SK-N-SH (cell line): ENCODE data around the gene DOK1. TPM values are rescaled to one million over a fixed set of nuclear protein-coding genes. Genes with fewer than 3 reads are reported as not detected.
A peak's percentile ranks its signal among the peaks of the same experiment; 100 is the strongest.

Experiments
- CTCF ChIA-PET: fragments of 300-600, 350-600 bp; formaldehyde crosslinking; extraction: SDS; loops from one replicate; lab custom pipeline; 2021; lab: Yijun Ruan, JAX
- POLR2A ChIA-PET: fragments of 350-600 bp; sonication (Branson Sonifier 250); formaldehyde crosslinking; extraction: SDS; loops from one replicate; lab custom pipeline; 2020; ENCODE audit warnings: antibody characterized with exemption, inconsistent platforms; lab: Yijun Ruan, JAX
- DNase-seq: peaks from one replicate; pipeline ENCODE4 v3.0.0; 2012
- H2AFZ ChIP-seq: fragments of 200-600 bp; sonication (generic); 2 replicates; pipeline ENCODE4 v1.8.1; 2016; ENCODE audit warnings: antibody characterized with exemption, mild to moderate bottlenecking, low read depth
- H3F3A ChIP-seq: fragments of 200-600 bp; sonication (generic); replicated peaks from 2 replicates; pipeline ENCODE3; 2016; ENCODE audit warnings: antibody characterized with exemption, mild to moderate bottlenecking; ENCODE audit not compliant: insufficient read depth
- H3K27ac ChIP-seq, 2 experiments: fragments of 200-500 bp in 1 of 2; fragments of 200-600 bp in 1 of 2; sonication (Bioruptor generic) in 1 of 2; sonication (generic), shearing (Covaris generic) in 1 of 2; 2 replicates each; pipeline versions ENCODE4 v1.5.1 to v1.6.1; 2014 to 2016; ENCODE audit warnings: low read depth in 2 of 2, inconsistent platforms in 1 of 2, low read length in 1 of 2, mild to moderate bottlenecking in 1 of 2, mixed read lengths in 1 of 2
- H3K27me3 ChIP-seq: fragments of 200-600 bp; sonication (generic), shearing (Covaris generic); 2 replicates; pipeline ENCODE4 v1.6.1; 2016; ENCODE audit warnings: mixed run types; ENCODE audit not compliant: insufficient read depth
- H3K36me3 ChIP-seq, 2 experiments: fragments of 200-500 bp in 1 of 2; fragments of 200-600 bp in 1 of 2; sonication (Bioruptor generic) in 1 of 2; sonication (generic) in 1 of 2; replicated peaks in 1 of 2; 2 replicates each; pipeline versions ENCODE3 to v1.5.1; 2014 to 2016; ENCODE audit warnings: low read length in 1 of 2, mild to moderate bottlenecking in 1 of 2; ENCODE audit not compliant: insufficient read depth in 2 of 2, control insufficient read depth in 1 of 2
- H3K4me1 ChIP-seq, 2 experiments: fragments of 200-500 bp in 1 of 2; fragments of 200-600 bp in 1 of 2; sonication (Bioruptor generic) in 1 of 2; sonication (generic), shearing (Covaris generic) in 1 of 2; 2 replicates each; pipeline versions ENCODE4 v1.5.1 to v1.6.1; 2014 to 2016; ENCODE audit warnings: low read depth in 1 of 2, low read length in 1 of 2, mixed run types in 1 of 2; ENCODE audit not compliant: insufficient read depth in 2 of 2, control insufficient read depth in 1 of 2
- H3K4me2 ChIP-seq: fragments of 200-600 bp; sonication (generic), shearing (Covaris generic); 2 replicates; pipeline ENCODE4 v1.6.1; 2017; ENCODE audit warnings: mixed run types
- H3K4me3 ChIP-seq, 2 experiments: fragments of 200-500 bp in 1 of 2; fragments of 200-600 bp in 1 of 2; sonication (Bioruptor generic) in 1 of 2; sonication (generic), shearing (Covaris generic) in 1 of 2; 2 replicates each; pipeline versions ENCODE4 v1.5.1 to v1.8.1; 2014 to 2016; ENCODE audit warnings: low read depth in 2 of 2, inconsistent platforms in 1 of 2, low read length in 1 of 2, mild to moderate bottlenecking in 1 of 2, mixed read lengths in 1 of 2, moderate library complexity in 1 of 2
- H3K79me2 ChIP-seq: fragments of 200-600 bp; sonication (generic); 2 replicates; pipeline ENCODE4 v1.8.1; 2017; ENCODE audit warnings: mild to moderate bottlenecking; ENCODE audit not compliant: insufficient read depth
- H3K9ac ChIP-seq: fragments of 200-600 bp; sonication (generic); 2 replicates; pipeline ENCODE4 v1.6.1; 2017; ENCODE audit warnings: mixed run types
- H3K9me2 ChIP-seq: fragments of 200-600 bp; sonication (generic); 2 replicates; pipeline ENCODE4 v1.6.1; 2017; ENCODE audit warnings: mixed run types
- H3K9me3 ChIP-seq: fragments of 200-600 bp; sonication (generic); 2 replicates; pipeline ENCODE4 v1.6.1; 2017; ENCODE audit warnings: mixed run types, mild to moderate bottlenecking, moderate library complexity
- H4K20me1 ChIP-seq: fragments of 200-600 bp; sonication (generic); 2 replicates; pipeline ENCODE4 v1.6.1; 2017; ENCODE audit warnings: mild to moderate bottlenecking, mixed run types; ENCODE audit not compliant: insufficient read depth
- ELF1 ChIP-seq: IDR thresholded peaks from 2 replicates; pipeline ENCODE4 v1.4.0; 2012
- EP300 ChIP-seq, 2 experiments: IDR thresholded peaks; 2 replicates each; pipeline versions ENCODE4 v1.4.0 to v1.6.1; 2012; ENCODE audit warnings: borderline replicate concordance in 1 of 2, low read depth in 1 of 2, low read length in 1 of 2
- FOSL2 ChIP-seq: IDR thresholded peaks from 2 replicates; pipeline ENCODE4 v1.4.0; 2012; ENCODE audit warnings: low read depth, mild to moderate bottlenecking, moderate library complexity, borderline replicate concordance
- JUND ChIP-seq: IDR thresholded peaks from 2 replicates; pipeline ENCODE4 v1.4.0; 2012
- NRF1 ChIP-seq: IDR thresholded peaks from 2 replicates; pipeline ENCODE4 v1.6.1; 2012; ENCODE audit warnings: low read depth, mild to moderate bottlenecking, low read length
- POLR2AphosphoS5 ChIP-seq: IDR thresholded peaks from 2 replicates; pipeline ENCODE4 v1.6.1; 2012; ENCODE audit warnings: low read depth, low read length
- RCOR1 ChIP-seq: fragments of 150-350 bp; IDR thresholded peaks from 2 replicates; pipeline ENCODE4 v1.6.1; 2017; ENCODE audit warnings: antibody characterized with exemption, low read length
- RXRA ChIP-seq: IDR thresholded peaks from 2 replicates; pipeline ENCODE4 v1.4.0; 2012; ENCODE audit warnings: low read depth, mild to moderate bottlenecking, borderline replicate concordance
- TAF1 ChIP-seq: IDR thresholded peaks from 2 replicates; pipeline ENCODE4 v1.6.1; 2012; ENCODE audit warnings: low read depth, mild to moderate bottlenecking, low read length, moderate library complexity, borderline replicate concordance
- TCF12 ChIP-seq: IDR thresholded peaks from 2 replicates; pipeline ENCODE4 v1.4.0; 2012
- polyA plus RNA-seq, 3 experiments: library from polyadenylated mRNA; depleted of rRNA; stranded (reverse); fragments of >200 nt; gene quantifications; 2 replicates each; pipeline ENCODE4 v1.2.3, GENCODE V29; 2012
- TF ChIP-seq, protein P1 (sequence below): IDR thresholded peaks from 2 replicates; pipeline ENCODE4 v1.6.1; 2012; ENCODE audit warnings: mild to moderate bottlenecking, low read depth, low read length, moderate library complexity
- TF ChIP-seq, protein P2 (sequence below): IDR thresholded peaks from 2 replicates; pipeline ENCODE4; 2012
- TF ChIP-seq, protein P3 (sequence below): IDR thresholded peaks from 2 replicates; pipeline ENCODE4 v1.4.0; 2012; ENCODE audit warnings: low read depth
- TF ChIP-seq, protein P4 (sequence below): IDR thresholded peaks from 2 replicates; pipeline ENCODE4 v1.4.0; 2012; ENCODE audit warnings: low read depth, borderline replicate concordance

The DOK1 gene
- polyA plus RNA-seq, 1 of the 3 experiments (the other 2 are of a cell fraction): 25.3 TPM

DNA sequence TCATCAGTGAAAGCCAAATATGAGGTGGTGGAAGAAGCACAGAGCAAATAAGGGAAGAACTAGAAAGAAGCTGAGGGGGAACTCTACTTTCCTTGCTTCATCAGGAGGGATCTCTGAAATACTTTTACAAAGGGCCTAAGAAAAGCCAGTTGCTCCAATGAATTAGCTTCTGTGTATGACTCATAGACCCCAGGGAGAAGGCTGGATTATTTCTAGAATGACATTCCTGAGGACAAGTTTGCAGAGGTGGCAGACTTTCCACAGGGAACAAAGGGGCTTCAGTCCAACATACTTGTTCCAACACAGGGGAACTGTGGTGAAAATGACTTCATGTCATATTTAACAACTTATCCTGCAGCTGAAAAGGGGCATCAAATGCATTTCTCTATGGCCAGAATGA is 29.0 kb downstream of the DOK1 start:
- POLR2A ChIA-PET: no interaction called here
- Histone ChIP-seq H3F3A (peaks cover 26% of the 10 kb centered on the region), H3K9me3 (no peaks in the 10 kb centered on the region), H3K36me3 (no peaks in the 10 kb centered on the region), H3K27me3 (no peaks in the 10 kb centered on the region), H3K9ac (no peak overlapping the region), H3K4me3 (no peak overlapping the region), H3K9me2 (no peaks in the 10 kb centered on the region), H4K20me1 (no peaks in the 10 kb centered on the region), H3K27ac (peak overlapping the region; percentile 70 to 71), H3K79me2 (no peaks in the 10 kb centered on the region), H3K4me1 (peaks cover 4 to 13% of the 10 kb centered on the region in 2 experiments; a peak in 2 of 4 replicates), H2AFZ (no peak overlapping the region; the same call in 1 of the 2 replicates), H3K4me2 (peak overlapping the region; percentile 11; the same call in 1 of the 2 replicates)
- CTCF ChIA-PET: interaction anchor here (1.3 to 2.1 kb wide), 4 partner anchors 34 to 101 kb away, joined by 5 to 15 read pairs (median 6); partner anchors contain the start of genes AUP1, CCDC142, HTRA2 and PCGF1
- no peak for TF ChIP-seq NRF1
- TF ChIP-seq, protein P1, sequence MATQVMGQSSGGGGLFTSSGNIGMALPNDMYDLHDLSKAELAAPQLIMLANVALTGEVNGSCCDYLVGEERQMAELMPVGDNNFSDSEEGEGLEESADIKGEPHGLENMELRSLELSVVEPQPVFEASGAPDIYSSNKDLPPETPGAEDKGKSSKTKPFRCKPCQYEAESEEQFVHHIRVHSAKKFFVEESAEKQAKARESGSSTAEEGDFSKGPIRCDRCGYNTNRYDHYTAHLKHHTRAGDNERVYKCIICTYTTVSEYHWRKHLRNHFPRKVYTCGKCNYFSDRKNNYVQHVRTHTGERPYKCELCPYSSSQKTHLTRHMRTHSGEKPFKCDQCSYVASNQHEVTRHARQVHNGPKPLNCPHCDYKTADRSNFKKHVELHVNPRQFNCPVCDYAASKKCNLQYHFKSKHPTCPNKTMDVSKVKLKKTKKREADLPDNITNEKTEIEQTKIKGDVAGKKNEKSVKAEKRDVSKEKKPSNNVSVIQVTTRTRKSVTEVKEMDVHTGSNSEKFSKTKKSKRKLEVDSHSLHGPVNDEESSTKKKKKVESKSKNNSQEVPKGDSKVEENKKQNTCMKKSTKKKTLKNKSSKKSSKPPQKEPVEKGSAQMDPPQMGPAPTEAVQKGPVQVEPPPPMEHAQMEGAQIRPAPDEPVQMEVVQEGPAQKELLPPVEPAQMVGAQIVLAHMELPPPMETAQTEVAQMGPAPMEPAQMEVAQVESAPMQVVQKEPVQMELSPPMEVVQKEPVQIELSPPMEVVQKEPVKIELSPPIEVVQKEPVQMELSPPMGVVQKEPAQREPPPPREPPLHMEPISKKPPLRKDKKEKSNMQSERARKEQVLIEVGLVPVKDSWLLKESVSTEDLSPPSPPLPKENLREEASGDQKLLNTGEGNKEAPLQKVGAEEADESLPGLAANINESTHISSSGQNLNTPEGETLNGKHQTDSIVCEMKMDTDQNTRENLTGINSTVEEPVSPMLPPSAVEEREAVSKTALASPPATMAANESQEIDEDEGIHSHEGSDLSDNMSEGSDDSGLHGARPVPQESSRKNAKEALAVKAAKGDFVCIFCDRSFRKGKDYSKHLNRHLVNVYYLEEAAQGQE: no peak
- no peak for TF ChIP-seq RCOR1
- TF ChIP-seq, protein P2, sequence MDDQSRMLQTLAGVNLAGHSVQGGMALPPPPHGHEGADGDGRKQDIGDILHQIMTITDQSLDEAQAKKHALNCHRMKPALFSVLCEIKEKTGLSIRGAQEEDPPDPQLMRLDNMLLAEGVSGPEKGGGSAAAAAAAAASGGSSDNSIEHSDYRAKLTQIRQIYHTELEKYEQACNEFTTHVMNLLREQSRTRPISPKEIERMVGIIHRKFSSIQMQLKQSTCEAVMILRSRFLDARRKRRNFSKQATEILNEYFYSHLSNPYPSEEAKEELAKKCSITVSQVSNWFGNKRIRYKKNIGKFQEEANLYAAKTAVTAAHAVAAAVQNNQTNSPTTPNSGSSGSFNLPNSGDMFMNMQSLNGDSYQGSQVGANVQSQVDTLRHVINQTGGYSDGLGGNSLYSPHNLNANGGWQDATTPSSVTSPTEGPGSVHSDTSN: peak; percentile 84
- TF ChIP-seq FOSL2: peak; percentile 79; the same call in 1 of the 2 replicates
- TF ChIP-seq POLR2AphosphoS5: peak; percentile 63; the same call in 1 of the 2 replicates
- peak in 1 of 2 experiments; percentile 48; a peak in 1 of 4 replicates for TF ChIP-seq EP300 (IDR thresholded peaks at IDR 0.05; ENCODE audit: borderline replicate concordance in 1 of 2, low read depth in 1 of 2, low read length in 1 of 2)
- TF ChIP-seq, protein P3, sequence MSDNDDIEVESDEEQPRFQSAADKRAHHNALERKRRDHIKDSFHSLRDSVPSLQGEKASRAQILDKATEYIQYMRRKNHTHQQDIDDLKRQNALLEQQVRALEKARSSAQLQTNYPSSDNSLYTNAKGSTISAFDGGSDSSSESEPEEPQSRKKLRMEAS: 0 out of 2 replicates have a peak, but pooled peaks have one; percentile 27
- no peak for TF ChIP-seq RXRA
- TF ChIP-seq JUND: peak; percentile 79
- peak; percentile 42; the same call in 1 of the 2 replicates for TF ChIP-seq TAF1
- TF ChIP-seq, protein P4, sequence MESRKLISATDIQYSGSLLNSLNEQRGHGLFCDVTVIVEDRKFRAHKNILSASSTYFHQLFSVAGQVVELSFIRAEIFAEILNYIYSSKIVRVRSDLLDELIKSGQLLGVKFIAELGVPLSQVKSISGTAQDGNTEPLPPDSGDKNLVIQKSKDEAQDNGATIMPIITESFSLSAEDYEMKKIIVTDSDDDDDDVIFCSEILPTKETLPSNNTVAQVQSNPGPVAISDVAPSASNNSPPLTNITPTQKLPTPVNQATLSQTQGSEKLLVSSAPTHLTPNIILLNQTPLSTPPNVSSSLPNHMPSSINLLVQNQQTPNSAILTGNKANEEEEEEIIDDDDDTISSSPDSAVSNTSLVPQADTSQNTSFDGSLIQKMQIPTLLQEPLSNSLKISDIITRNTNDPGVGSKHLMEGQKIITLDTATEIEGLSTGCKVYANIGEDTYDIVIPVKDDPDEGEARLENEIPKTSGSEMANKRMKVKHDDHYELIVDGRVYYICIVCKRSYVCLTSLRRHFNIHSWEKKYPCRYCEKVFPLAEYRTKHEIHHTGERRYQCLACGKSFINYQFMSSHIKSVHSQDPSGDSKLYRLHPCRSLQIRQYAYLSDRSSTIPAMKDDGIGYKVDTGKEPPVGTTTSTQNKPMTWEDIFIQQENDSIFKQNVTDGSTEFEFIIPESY: no peak
- peak; percentile 93 for TF ChIP-seq TCF12
- TF ChIP-seq ELF1: no peak
- no peak for DNase-seq
